ENCODE results near the gene LDAH. TPM values are rescaled to one million over a fixed set of nuclear protein-coding genes. Genes with fewer than 3 reads are reported as not detected.

Gene LDAH
- total RNA-seq, 1 experiment from 2014 or later = not detected

- H3K4me3 ChIP-seq (ENCODE audit: low read length) = no peak overlapping the region
- TF ChIP-seq EZH2phosphoT487 (IDR thresholded peaks at IDR 0.05; ENCODE audit: borderline replicate concordance, low read length) (no peak), CTCF (conservative IDR thresholded peaks at IDR 0.05; ENCODE audit: low read depth, low read length) (no peak), EZH2 (IDR thresholded peaks at IDR 0.05; ENCODE audit: low read length, unreplicated experiment) (no peak)
- H3K9me2 ChIP-seq (replicated peaks; ENCODE audit: low read length) = no peaks in the 10 kb centered on the region
- ATAC-seq (peak; percentile 86), DNase-seq (peak; percentile 78)
- no peaks in the 10 kb centered on the region for H4K20me1 ChIP-seq (ENCODE audit: low read length)
- H3K4me1 ChIP-seq (ENCODE audit: insufficient read depth, low read length) = peaks cover 9% of the 10 kb centered on the region
- H3K4me2 ChIP-seq (ENCODE audit: low read length) = peak overlapping the region; percentile 19; the same call in 1 of the 2 replicates
- no peaks in the 10 kb centered on the region for H3K9me3 ChIP-seq (ENCODE audit: low read length)
- CTCF ChIA-PET = interaction anchor here (1.7 kb wide), 1 partner anchor 14 kb away, joined by 20 read pairs; no protein-coding TSS in a partner anchor
- peak overlapping the region; percentile 11; the same call in 1 of the 2 replicates for H2AFZ ChIP-seq (ENCODE audit: low read length)
- no TSS peak for BruUV-seq (replicated peaks)
- intact Hi-C loops (cut with micrococcal nuclease) = no loop called here
- no peak overlapping the region for H3K27ac ChIP-seq (ENCODE audit: low read length)
- H3F3A ChIP-seq (ENCODE audit: low read length, unreplicated experiment) = no peaks in the 10 kb centered on the region
- H3K9ac ChIP-seq (ENCODE audit: low read length) = no peak overlapping the region
- H3K79me2 ChIP-seq (ENCODE audit: low read length) = no peaks in the 10 kb centered on the region
- H3K27me3 ChIP-seq (ENCODE audit: low read length) = peaks cover 16% of the 10 kb centered on the region
- POLR2A ChIA-PET (ENCODE audit: unreplicated experiment) = no interaction called here
- H3K36me3 ChIP-seq (ENCODE audit: low read depth, low read length) = no peaks in the 10 kb centered on the region
These were observed 147.8 kb downstream of the LDAH start for GRCh38 chr2:20674974-20675679.

- Histone ChIP-seq H3K27me3 (ENCODE audit: low read length) (peaks cover 9% of the 10 kb centered on the region; the same call in 1 of the 2 replicates), H3K36me3 (ENCODE audit: low read depth, low read length) (no peaks in the 10 kb centered on the region), H4K20me1 (ENCODE audit: low read length) (no peaks in the 10 kb centered on the region), H3K4me3 (ENCODE audit: low read length) (no peak overlapping the region), H3K27ac (ENCODE audit: low read length) (no peak overlapping the region), H3K4me1 (ENCODE audit: insufficient read depth, low read length) (peaks cover 9% of the 10 kb centered on the region), H3F3A (ENCODE audit: low read length, unreplicated experiment) (no peaks in the 10 kb centered on the region), H3K9me2 (replicated peaks; ENCODE audit: low read length) (no peaks in the 10 kb centered on the region), H3K9me3 (ENCODE audit: low read length) (no peaks in the 10 kb centered on the region), H3K9ac (ENCODE audit: low read length) (no peak overlapping the region), H3K4me2 (ENCODE audit: low read length) (0 out of 2 replicates have a peak overlapping the region, but pooled peaks have one; percentile 19), H3K79me2 (ENCODE audit: low read length) (no peaks in the 10 kb centered on the region), H2AFZ (ENCODE audit: low read length) (no peak overlapping the region)
- CTCF ChIA-PET = interaction anchor here (1.7 kb wide), 1 partner anchor 13 kb away, joined by 20 read pairs; no protein-coding TSS in a partner anchor
- intact Hi-C loops (cut with micrococcal nuclease) = no loop called here
- POLR2A ChIA-PET (ENCODE audit: unreplicated experiment) = no interaction called here
- no peak for DNase-seq
- ATAC-seq = no peak
- no peak for TF ChIP-seq EZH2 (IDR thresholded peaks at IDR 0.05; ENCODE audit: low read length, unreplicated experiment)
- TF ChIP-seq CTCF (conservative IDR thresholded peaks at IDR 0.05; ENCODE audit: low read depth, low read length) = no peak
- TF ChIP-seq EZH2phosphoT487 (IDR thresholded peaks at IDR 0.05; ENCODE audit: borderline replicate concordance, low read length) = no peak
- BruUV-seq (replicated peaks) = no TSS peak
These were observed 148.5 kb downstream of the LDAH start for GRCh38 chr2:20674309-20674965.
